ENCODE data around the gene ABI3BP. TPM values are rescaled to one million over a fixed set of nuclear protein-coding genes. Genes with fewer than 3 reads are reported as not detected.
"Not testable (repeated sequence)": the region's sequence is repeated elsewhere in the genome, so short reads cannot be mapped to it uniquely, and the experiment has no call there.

ABI3BP gene, protein sequence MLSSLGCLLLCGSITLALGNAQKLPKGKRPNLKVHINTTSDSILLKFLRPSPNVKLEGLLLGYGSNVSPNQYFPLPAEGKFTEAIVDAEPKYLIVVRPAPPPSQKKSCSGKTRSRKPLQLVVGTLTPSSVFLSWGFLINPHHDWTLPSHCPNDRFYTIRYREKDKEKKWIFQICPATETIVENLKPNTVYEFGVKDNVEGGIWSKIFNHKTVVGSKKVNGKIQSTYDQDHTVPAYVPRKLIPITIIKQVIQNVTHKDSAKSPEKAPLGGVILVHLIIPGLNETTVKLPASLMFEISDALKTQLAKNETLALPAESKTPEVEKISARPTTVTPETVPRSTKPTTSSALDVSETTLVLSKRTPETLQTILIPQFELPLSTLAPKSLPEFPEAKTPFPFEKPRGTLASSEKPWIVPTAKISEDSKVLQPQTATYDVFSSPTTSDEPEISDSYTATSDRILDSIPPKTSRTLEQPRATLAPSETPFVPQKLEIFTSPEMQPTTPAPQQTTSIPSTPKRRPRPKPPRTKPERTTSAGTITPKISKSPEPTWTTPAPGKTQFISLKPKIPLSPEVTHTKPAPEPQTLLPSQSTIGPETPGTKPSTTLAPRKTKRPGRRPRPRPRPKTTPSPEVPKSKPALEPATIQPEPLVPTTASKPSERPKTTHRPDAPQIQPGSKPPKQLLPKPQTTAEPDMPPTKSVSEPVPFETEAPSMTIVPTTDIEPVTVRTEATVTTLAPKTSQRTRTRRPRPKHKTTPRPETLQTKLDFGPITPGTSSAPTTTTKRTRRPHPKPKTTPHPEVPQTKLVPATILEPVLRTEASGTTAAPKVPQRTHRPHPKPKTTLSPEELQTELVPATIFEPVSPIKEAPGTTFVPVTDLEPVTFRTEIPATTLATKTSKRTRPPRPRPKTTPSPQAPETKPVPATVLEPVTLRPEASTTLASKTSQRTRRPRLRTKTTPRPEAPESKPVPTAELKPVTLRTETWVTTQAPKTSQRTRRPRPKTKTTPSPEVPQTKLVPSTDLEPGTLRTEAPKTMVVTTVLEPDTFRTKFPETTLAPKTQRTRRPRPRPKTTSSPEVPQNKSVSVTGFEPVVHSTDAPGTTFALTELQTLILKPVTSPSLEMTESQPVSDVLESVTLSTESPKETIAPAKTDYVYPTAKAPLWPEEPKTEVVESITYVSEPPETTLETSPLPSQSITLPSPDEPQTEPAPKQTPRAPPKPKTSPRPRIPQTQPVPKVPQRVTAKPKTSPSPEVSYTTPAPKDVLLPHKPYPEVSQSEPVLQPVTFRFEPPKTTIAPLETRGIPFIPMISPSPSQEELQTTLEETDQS (N-terminal part only)
- not detected in 2 replicates for polyA plus RNA-seq (2014; cell fraction: cytosol; rRNA removed)
- polyA plus RNA-seq (2014; cell fraction: nucleus; rRNA removed) = not detected in 2 replicates

DNA sequence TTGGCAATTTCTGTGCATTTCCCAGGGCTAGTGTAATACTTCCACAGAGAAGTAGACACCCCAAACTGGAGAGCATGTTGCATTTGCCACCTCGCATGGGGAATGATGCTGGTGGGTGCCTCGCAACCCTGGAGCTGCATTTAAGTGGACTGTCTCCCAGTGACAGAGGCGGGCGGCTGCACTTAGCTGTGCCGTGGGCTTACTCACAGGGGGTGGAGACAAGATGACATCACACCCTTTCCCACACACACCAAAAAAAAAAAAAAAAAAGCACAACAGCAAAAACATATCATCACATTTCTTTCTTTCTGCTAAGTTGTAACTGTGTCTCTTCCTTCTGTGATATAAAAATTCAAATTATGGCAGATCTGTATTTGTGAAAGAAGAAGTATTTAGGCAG lies at the start of gene ABI3BP:
ABI3BP (minus strand) TSS at position 113 of the 400 bp plus-strand sequence; CDS start at position 76, 37 bp downstream.
- peak; percentile 6 for DNase-seq (ENCODE audit: low spot score)

GRCh38 chr3:101039285-101039684 lies 46.1 kb upstream of the ABI3BP start:
- DNase-seq (ENCODE audit: low spot score) = no peak

DNA sequence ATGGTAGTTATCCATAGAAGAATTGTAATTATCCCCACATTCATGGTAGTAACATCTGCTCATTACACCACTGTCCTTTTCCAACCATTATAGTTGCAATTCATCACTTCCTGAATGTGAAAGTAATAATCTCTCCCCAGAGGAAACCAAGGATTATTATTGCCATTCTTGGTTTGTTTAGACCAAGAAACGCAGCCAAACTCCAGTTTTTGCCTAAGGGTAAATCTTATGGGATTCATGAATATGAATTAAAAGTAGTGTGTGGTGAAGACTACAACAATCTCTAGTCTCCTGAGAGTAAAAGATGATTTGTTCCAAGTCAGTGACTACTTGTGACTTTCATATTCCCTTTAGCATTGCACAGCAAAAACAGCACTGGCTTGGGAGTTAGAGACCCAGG lies 45.7 kb upstream of the ABI3BP start:
- no peak for DNase-seq (ENCODE audit: low spot score)

DNA sequence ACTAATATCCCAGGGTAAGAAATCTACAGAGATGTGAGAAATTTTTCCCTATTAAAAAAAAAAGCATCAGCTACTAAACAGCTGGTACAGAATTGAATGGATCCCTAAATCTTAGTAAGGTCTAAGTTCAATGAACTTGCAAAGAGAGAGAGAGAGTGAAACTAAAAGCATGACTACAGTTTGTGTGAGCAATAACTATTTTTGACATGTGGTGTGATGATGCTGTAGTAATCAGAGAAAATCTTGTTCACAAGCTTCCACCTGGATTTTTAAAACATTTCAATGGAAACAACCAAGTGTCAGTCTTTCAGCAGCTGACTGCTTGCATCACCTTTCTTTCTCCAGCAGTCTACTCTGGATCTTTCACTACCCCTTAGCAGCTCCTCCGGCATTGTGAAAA lies 45.2 kb upstream of the ABI3BP start:
- no peak for DNase-seq (ENCODE audit: low spot score)

DNA sequence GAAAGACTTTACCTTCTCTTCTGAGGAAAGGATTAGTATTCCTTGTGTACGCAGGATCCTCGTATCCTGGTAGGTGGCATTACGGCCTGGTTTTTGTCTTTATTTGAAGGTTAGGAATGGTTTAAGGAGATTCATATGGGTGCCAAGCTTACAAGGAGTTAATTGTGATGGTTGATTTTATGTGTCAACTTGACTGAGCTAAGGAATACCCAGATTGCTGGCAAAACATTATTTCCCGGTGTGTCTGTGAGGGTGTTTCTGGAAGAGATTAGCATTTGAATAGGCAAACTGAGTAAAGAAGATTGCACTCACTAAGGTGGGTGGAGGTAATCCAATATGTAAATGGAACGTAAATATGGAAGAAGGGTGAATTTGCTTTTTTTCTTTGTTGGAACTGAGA lies 44.4 kb upstream of the ABI3BP start:
- DNase-seq (ENCODE audit: low spot score) = no peak

GRCh38 chr3:101036676-101037075 lies 43.5 kb upstream of the ABI3BP start:
- DNase-seq (ENCODE audit: low spot score) = no peak

- no peak for DNase-seq (ENCODE audit: low spot score)
These were observed 43.0 kb upstream of the ABI3BP start for GRCh38 chr3:101036213-101036618.

GRCh38 chr3:101027286-101027685 lies 34.1 kb upstream of the ABI3BP start:
- DNase-seq (ENCODE audit: low spot score) = no peak

DNA sequence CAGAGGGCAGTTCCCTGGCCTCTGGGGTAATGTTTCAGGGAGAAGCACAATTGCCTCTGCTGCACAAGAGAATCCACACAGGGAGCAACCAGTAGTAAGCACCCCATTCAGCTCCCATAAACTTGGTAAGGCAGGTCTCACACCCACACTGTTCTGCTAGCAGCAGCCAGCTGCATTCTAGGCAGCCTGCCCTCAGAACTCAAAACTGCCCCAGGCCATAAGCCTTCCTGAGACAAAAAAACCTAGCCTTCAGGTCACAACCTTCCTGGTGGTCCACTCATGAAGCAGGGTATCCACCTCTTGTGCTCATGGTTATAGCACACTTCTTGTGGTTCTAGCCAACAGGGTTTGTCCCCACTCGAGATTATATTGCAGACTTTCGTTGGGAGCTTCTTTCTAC lies 33.7 kb upstream of the ABI3BP start:
- DNase-seq (ENCODE audit: low spot score) = no peak

- DNase-seq (ENCODE audit: low spot score) = no peak
These were observed 33.0 kb upstream of the ABI3BP start for GRCh38 chr3:101026244-101026643.

- DNase-seq (ENCODE audit: low spot score) = no peak
These were observed 27.3 kb upstream of the ABI3BP start for GRCh38 chr3:101020351-101021015.

DNA sequence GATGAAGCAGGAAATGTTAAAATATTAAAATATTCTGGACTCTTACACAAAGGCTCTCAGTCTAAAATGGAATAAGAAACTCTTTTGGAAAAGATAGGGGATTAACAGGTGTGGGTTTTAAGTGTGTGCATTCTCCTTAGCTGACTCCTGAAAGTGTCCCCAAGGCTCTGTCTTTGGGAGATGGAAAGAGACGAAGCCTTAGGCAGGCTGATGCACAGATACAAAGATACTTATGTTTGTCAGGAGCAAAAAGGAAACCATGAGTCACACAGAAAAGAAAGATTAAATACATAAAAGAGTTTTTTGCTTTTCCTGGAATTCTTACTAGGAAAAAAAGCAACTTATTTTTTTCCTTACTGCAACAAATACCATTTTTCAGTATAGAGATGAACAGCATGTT lies 23.8 kb upstream of the ABI3BP start:
- DNase-seq (ENCODE audit: low spot score) = no peak

DNA sequence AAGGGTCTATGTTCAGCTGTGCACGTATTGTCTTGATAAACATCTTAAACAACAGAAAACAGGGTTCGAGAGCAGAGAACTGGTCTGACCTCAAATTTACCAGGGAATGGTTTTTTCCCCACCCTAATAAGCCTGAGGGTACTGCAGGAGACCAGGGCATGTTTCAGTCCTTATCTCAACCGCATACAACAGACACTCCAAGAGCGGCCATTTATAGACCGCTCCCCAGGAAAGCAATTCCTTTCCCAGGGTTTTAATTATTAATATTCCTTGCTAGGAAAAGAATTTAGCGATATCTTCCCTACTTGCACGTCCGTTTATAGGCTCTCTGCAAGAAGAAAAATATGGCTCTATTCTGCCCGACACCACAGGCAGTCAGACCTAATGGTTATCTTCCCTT lies 19.1 kb upstream of the ABI3BP start:
- not testable (repeated sequence) for DNase-seq (ENCODE audit: low spot score)

- no peak for DNase-seq (ENCODE audit: low spot score)
These were observed 17.9 kb upstream of the ABI3BP start for GRCh38 chr3:101011136-101011535.

DNA sequence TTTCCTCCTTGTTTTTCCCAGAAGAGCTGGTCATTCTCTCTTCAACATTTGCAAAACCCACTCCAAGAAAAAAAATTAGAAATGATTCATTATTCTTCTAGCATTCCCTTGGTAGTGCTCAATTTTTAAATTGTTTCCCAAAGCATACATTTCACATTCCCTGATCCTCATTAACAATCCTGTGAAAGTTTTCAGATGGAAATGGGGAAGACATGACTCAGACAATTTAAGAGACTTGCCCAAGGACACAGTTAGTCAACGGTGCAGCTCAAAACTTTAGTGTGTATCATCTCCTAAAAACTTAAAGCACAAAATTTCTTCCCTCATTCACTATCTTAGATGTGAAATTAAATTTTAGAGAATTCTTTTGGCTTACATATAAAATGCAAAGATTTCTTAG lies 17.1 kb upstream of the ABI3BP start:
- no peak for DNase-seq (ENCODE audit: low spot score)

- no peak for DNase-seq (ENCODE audit: low spot score)
These were observed 16.2 kb upstream of the ABI3BP start for GRCh38 chr3:101009386-101009785.

DNA sequence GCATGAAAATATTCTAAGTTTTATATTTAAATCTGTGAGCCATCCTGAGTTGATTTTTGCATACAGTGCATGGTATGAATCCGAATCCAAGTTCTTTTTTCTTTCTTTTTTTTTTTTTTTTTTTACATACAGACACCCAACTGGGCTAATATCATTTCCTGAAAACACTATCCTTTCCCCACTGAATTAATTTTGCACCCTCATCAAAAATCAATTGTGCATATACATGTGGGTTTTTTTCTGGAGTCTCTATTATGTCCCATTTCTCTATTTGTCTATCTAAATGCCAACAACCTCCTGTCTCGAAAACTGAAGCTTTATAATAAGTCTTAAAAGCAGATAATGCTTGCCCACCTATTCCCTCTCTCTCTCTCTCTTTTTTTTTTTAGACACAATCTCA lies 5.9 kb upstream of the ABI3BP start:
- no peak for DNase-seq (ENCODE audit: low spot score)

GRCh38 chr3:100994809-100995208 lies 1.6 kb upstream of the ABI3BP start:
- no peak for DNase-seq (ENCODE audit: low spot score)

GRCh38 chr3:100994187-100994586 lies 966 bp upstream of the ABI3BP start:
- DNase-seq (ENCODE audit: low spot score) = no peak

DNA sequence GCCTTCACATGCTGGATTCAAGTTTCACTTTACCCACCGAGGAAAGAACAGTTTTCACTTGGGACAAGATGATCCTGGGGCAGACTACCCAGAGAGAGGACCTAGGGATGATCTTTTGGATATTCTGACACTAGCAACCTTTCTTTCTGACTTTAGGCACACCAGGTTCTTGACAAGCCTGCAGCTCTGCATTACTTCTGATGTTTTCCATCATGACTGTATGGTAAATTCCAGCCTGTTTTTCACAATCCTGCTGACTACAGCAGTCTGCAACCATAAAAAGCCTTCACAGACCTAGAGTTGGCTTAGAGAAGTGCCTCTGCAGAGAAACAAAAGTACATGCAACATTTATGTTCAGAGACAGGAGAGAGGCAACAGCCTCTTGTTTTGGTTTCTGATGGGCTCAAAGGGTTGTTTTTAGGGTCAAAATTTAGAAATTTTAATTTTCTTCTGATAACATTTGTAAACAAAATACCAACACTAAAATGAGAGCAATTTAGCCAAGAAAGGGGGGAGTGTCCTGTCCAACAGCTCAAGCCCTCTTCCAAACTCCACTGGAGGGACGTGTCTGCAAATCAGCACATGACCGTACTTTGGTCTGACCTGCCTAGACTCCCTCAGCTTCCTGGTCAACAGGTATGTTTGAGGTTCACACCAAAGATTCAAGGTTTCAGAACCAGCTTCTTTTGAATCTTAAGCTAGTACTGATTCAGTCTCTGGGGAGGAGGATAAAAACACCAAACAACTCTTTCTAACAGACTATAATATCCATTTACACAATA lies 799 bp downstream of the ABI3BP start:
- DNase-seq (ENCODE audit: low spot score) = no peak

Measured in SK-N-DZ (cell line).